MG63 (cell line): ENCODE data around the gene SMARCA1. TPM values are rescaled to one million over a fixed set of nuclear protein-coding genes. Genes with fewer than 3 reads are reported as not detected.

Experiments
- DNase-seq: peaks from one replicate; pipeline ENCODE4 v3.0.0-alpha.2; 2020
- H3K27me3 ChIP-seq: fragments of 250-450 bp; sonication (Bioruptor Pico); 2 replicates; pipeline ENCODE4 v1.5.1; 2020; ENCODE audit warnings: mild to moderate bottlenecking, moderate library complexity
- H3K36me3 ChIP-seq: fragments of 250-450 bp; sonication (Bioruptor Pico); 2 replicates; pipeline ENCODE4 v1.5.1; 2020; ENCODE audit warnings: mild to moderate bottlenecking, moderate library complexity
- H3K4me3 ChIP-seq: fragments of 250-450 bp; sonication (Bioruptor Pico); 2 replicates; pipeline ENCODE4 v1.5.1; 2020; ENCODE audit warnings: mild to moderate bottlenecking, moderate library complexity
- H3K9me3 ChIP-seq: fragments of 250-450 bp; sonication (Bioruptor Pico); 2 replicates; pipeline ENCODE4 v1.5.1; 2020; ENCODE audit warnings: mild to moderate bottlenecking, moderate library complexity
- total RNA-seq: library from RNA; depleted of rRNA; stranded (reverse); fragments of >200 nt; shearing (Covaris generic); gene quantifications from 2 replicates; pipeline ENCODE4 v1.2.3, GENCODE V29; 2014; ENCODE audit warnings: low replicate concordance

The SMARCA1 gene
- total RNA-seq, 1 experiment from 2014 or later: 10.7 TPM

DNA sequence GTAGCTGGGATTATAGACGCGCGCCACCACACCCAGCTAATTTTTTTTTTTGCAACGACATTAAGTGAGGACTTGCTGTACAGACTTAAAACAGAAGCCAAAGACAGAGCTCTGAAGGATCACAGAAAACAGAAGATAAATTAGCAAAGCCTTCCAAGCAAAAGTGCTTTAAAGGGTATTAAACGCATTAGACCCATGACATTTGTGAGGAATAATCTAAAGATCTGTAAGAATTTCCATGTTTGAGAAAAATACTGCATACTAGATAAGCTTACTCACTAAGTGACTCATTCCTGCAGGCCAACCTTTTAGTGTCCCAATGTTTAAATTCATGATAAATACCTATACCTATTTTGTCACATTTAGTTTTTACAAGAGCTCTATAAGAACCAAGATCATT is 27.4 kb downstream of the SMARCA1 start:
- no peaks in the 10 kb centered on the region for H3K27me3 ChIP-seq
- H3K4me3 ChIP-seq: no peak overlapping the region
- H3K9me3 ChIP-seq: no peaks in the 10 kb centered on the region
- no peak for DNase-seq
- no peaks in the 10 kb centered on the region for H3K36me3 ChIP-seq

DNA sequence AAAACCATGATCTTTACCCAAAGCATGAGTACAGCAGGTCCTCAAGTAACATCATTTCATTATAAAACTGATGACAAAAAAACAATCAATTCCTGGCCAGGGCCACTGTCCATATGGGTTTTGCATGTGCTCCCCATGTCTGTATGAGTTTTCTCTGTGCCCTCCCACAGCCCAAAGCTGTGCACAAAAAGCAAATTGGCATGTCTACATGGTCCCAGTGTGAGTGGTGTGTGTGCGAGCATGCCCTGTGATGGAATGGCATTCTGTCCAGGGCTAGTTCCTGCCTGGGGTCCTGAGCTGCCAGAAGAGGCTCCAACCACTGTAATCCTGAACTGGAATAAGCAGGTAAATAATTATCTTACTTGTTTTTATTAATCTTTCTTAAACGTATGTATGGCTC is 28.4 kb downstream of the SMARCA1 start:
- H3K27me3 ChIP-seq: no peaks in the 10 kb centered on the region
- H3K9me3 ChIP-seq: no peaks in the 10 kb centered on the region
- DNase-seq: no peak
- H3K4me3 ChIP-seq: no peak overlapping the region
- H3K36me3 ChIP-seq: no peaks in the 10 kb centered on the region

DNA sequence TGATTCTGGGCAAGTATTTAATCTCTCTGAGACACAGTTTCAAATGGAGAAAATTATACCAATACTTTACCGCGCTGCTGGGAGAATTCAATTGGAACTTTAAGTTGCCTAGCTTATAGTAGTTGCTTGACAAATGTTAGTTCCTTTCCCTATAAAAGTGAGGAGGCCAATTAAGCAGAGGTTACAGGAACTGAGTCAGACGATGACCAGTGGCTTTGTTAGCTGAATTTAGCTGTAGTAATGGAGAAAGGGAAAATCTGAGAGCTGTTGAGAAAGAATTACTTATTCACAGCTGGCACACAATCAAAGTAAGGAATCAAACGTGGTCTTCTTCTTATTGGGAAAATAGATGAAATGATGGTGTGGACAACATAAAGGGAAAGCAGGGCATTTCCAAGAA is 29.6 kb downstream of the SMARCA1 start:
- DNase-seq: peak; percentile 0
- H3K27me3 ChIP-seq: no peaks in the 10 kb centered on the region
- H3K36me3 ChIP-seq: no peaks in the 10 kb centered on the region
- H3K9me3 ChIP-seq: no peaks in the 10 kb centered on the region
- H3K4me3 ChIP-seq: no peak overlapping the region

DNA sequence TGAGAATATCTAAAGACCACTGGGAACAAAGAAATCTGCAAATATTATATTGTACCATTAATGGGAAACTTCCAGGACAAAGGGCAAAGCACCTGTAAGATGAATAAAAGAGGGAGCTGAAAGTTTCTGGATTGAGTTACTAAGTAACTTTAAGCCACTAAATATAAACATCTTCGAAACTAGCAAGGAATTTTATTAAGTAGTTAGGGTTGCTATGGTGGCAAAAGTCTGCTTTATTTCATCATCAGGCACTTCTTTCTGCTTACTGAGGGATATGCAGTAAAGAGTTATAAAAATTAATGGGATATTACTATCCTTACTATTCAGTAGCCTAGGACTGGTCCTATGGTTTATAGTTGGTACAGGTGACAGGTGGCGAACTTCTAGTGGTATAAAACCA is 33.0 kb downstream of the SMARCA1 start:
- no peak overlapping the region for H3K4me3 ChIP-seq
- no peak for DNase-seq
- H3K36me3 ChIP-seq: no peaks in the 10 kb centered on the region
- no peaks in the 10 kb centered on the region for H3K9me3 ChIP-seq
- H3K27me3 ChIP-seq: no peaks in the 10 kb centered on the region

DNA sequence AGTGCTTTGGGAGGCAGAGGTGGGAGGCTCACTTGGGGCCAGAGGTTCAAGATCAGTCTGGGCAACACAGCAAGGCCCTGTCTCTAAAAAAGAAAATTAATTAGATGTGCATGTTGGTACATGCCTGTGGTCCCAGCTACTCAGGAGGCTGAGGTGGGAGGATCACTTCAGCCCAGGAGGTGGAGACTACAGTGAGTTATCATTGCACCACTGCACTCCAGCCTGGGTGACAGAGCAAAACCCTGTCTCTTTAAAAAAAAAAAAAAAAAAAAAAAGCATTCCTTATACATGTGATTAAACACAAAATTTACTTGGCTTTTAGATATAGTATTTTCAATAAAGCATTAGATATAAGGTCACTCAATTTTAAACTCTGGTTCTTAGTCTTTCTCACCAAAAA is 34.9 kb downstream of the SMARCA1 start:
- H3K9me3 ChIP-seq: no peaks in the 10 kb centered on the region
- DNase-seq: no peak
- no peaks in the 10 kb centered on the region for H3K27me3 ChIP-seq
- no peak overlapping the region for H3K4me3 ChIP-seq
- no peaks in the 10 kb centered on the region for H3K36me3 ChIP-seq

DNA sequence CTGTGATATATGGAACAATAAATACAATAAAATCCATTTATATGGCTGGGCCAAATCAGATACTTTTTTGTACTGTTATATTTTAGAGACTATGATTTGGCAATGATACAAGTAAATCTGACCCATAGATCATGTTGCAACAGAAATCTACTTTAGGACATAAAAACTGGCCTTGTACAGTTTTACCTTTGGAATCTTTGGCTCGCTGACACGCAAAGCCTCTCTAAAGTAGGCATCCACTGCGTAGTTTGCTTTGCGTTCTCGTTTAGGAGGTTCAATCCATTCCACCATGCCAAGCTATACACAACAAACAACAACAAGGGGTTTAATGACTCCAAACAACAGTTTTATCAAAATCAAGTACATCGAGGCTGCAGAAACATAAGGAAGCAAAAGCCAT is 42.4 kb downstream of the SMARCA1 start:
- Histone ChIP-seq H3K9me3 (no peaks in the 10 kb centered on the region), H3K4me3 (no peak overlapping the region), H3K27me3 (no peaks in the 10 kb centered on the region), H3K36me3 (no peaks in the 10 kb centered on the region)
- no peak for DNase-seq

DNA sequence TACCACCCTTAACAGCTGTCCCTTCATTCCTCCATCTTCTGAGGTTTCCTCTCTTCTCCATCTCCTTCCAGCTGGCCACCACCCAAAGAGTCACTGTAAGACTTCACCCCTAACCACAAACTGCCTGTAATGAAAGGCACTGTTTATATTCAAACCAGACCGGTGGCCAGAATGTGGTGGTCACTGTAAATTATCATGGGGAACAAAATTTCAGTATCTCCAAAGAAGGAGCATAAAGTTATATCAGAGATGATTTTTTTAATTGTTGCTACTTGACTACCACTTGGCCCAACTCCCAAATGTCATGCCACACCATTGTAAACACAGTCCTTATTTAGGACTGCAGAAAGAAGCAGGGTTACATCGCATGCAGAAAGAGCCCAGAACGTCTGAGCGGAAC is 44.8 kb downstream of the SMARCA1 start:
- Histone ChIP-seq H3K4me3 (no peak overlapping the region), H3K36me3 (no peaks in the 10 kb centered on the region), H3K9me3 (no peaks in the 10 kb centered on the region), H3K27me3 (no peaks in the 10 kb centered on the region)
- DNase-seq: peak; percentile 25

DNA sequence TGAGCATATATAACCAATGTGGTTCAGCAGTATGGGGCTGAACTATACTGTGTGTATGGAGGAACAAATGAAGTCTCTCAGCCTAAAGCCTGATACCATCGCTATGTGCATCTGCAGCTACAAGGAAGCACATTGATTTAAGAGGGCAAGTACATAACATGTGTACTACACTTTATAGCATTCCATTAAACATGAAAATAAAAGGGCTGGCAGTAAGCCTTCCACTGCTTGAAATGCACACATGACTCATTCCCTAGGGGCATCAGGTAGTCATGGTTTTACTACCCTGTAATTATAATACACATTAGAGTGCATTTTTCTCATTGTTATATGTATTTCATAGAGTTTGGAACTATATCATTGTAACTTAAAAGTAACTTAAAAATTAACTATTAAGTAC is 51.2 kb downstream of the SMARCA1 start:
- DNase-seq: no peak
- Histone ChIP-seq H3K4me3 (no peak overlapping the region), H3K36me3 (no peaks in the 10 kb centered on the region), H3K9me3 (no peaks in the 10 kb centered on the region), H3K27me3 (no peaks in the 10 kb centered on the region)

DNA sequence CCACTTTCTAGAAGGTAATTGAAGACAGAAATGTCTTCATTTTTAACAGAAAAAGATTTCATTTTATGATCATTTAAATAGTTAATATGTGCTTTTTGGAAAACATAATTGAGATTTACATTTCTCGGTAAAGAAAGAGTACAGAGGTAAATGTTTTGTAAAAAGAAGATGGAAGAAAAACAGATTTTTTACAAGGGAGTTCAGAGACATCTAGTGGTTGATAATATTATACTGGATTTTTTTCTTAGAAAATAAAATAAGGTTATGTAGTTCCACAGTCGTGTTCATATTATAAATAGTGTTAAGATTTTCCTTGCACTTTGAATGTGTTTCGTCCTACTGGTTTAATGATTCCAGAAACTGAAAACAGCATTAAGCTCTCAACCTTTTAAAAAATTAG is 60.6 kb downstream of the SMARCA1 start:
- H3K36me3 ChIP-seq: no peaks in the 10 kb centered on the region
- H3K27me3 ChIP-seq: no peaks in the 10 kb centered on the region
- H3K4me3 ChIP-seq: no peak overlapping the region
- no peak for DNase-seq
- H3K9me3 ChIP-seq: no peaks in the 10 kb centered on the region

DNA sequence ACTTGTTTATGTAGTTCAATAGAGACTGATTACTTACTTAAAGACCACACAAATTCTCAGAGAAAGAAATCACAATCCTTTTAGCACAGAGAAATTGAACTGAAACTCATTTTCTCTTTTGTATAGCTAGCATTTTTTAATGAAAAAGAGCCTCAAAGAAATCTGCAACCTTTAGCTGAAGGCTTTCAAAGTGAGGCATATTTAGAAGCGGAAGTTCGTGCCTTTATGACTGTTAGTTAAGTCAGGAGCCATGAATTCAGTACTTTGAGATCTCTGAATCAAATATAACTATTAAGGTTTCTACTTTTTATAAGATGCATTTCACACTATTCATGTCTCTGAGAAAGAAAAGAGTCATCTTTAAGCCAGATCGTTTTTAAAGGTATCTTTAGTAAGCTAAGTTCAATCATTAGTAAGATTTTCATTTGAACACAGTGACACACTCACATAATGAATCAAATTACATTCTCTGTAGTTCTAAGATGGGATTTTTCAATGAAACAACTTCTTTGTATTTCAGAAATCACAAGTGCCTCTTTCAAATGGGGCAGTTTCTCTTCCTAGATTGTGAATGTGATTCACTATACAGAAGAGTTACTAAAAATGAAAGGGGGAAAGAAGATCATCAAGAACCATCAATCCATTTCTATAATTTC is 61.4 kb downstream of the SMARCA1 start:
- H3K9me3 ChIP-seq: no peaks in the 10 kb centered on the region
- H3K36me3 ChIP-seq: no peaks in the 10 kb centered on the region
- no peak overlapping the region for H3K4me3 ChIP-seq
- H3K27me3 ChIP-seq: no peaks in the 10 kb centered on the region
- no peak for DNase-seq

DNA sequence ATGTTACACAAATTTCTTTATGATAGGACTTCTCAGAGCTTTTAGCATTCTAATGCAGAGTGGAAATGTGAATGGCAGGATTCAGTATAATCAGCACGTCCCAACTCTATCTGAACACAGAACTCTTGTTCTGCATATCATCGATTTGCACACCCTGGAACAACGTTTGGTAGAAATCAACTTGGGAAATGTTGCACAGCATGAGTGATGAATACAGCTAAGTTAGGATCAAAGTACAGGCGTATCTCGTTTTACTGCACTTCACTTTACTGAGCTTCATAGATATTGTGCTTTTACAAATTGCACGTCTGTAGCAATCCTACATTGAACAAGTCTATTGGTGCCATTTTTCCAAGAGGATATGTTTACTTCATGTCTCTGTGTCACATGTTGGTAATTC is 70.8 kb downstream of the SMARCA1 start:
- no peaks in the 10 kb centered on the region for H3K27me3 ChIP-seq
- H3K9me3 ChIP-seq: no peaks in the 10 kb centered on the region
- H3K36me3 ChIP-seq: no peaks in the 10 kb centered on the region
- DNase-seq: no peak
- no peak overlapping the region for H3K4me3 ChIP-seq

DNA sequence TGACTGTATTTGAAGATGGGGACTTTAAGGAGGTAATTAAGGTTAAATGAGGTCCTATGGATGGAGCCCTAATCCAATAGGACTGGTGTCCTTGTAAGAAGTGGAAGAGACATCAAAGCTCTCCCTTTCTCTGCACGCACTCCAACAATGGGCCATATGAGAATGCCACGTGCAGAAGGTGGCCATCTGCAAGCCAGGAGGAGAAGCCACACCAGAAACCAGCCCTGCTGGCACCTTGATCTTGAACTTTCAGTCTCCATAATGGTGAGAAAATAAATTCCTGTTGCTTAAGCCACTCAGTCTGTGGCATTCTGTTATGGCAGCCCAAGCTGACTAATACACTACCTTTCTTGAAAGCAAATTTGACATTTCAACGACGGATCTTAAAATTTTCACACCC is 73.2 kb downstream of the SMARCA1 start:
- Histone ChIP-seq H3K9me3 (no peaks in the 10 kb centered on the region), H3K4me3 (no peak overlapping the region), H3K36me3 (no peaks in the 10 kb centered on the region), H3K27me3 (no peaks in the 10 kb centered on the region)
- DNase-seq: no peak

DNA sequence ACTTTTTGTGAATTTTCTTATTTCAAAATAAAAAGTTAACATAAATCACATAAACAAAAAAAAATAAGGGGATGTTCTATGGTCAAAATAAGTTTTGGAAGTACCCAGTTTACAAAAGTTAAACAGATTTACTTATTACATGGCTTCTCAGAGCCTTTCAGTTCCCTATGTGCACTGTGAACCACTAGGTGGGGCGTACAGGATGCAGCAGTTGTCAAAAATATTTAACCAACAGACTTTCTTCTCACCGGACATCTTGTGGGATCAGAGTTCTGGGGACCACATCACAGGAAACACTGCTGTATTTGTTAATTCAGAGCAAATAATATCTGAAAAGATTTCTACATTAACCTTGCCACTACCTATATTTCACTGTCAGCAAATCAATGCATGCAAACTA is 74.1 kb downstream of the SMARCA1 start:
- DNase-seq: no peak
- Histone ChIP-seq H3K27me3 (no peaks in the 10 kb centered on the region), H3K36me3 (no peaks in the 10 kb centered on the region), H3K4me3 (no peak overlapping the region), H3K9me3 (no peaks in the 10 kb centered on the region)

DNA sequence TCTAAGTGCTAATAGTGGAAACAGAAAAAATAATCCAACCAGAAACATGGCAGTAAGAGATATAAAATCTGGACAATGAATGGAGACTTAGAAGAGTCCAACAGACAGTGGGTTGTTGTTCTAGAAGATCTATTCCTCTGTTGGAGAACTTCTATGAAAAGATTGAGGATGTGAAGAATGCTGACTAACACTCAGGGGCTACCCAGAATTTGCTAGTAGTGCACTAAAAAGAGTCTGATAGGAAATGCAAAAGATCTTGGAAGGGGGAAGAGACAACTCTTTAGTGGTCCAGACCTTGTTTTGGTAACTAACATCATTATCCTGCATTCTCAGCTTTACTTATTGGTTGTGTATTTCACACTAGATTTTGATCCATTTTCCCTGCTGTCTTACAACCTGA is 77.9 kb downstream of the SMARCA1 start:
- H3K27me3 ChIP-seq: no peaks in the 10 kb centered on the region
- H3K36me3 ChIP-seq: no peaks in the 10 kb centered on the region
- no peak overlapping the region for H3K4me3 ChIP-seq
- DNase-seq: no peak
- no peaks in the 10 kb centered on the region for H3K9me3 ChIP-seq

DNA sequence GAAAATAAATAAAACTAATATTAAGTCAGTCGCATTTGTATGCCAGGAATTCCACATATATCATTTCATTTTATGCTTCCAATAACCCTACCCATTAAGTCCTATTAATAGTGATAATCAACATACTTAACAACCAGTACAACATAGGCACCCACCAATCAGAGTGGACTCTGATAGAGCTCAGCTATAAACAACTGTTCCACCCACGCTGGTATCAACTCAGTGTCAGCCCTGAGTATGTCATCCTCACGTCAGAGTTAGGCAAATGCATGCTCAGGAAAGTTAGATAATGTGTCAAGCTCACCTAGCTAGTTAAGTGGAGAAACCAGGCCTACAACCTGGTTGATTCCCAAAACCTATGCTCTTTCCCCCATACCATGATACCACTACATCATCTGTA is 89.3 kb downstream of the SMARCA1 start:
- no peaks in the 10 kb centered on the region for H3K27me3 ChIP-seq
- H3K36me3 ChIP-seq: no peaks in the 10 kb centered on the region
- no peak for DNase-seq
- no peak overlapping the region for H3K4me3 ChIP-seq
- H3K9me3 ChIP-seq: no peaks in the 10 kb centered on the region

DNA sequence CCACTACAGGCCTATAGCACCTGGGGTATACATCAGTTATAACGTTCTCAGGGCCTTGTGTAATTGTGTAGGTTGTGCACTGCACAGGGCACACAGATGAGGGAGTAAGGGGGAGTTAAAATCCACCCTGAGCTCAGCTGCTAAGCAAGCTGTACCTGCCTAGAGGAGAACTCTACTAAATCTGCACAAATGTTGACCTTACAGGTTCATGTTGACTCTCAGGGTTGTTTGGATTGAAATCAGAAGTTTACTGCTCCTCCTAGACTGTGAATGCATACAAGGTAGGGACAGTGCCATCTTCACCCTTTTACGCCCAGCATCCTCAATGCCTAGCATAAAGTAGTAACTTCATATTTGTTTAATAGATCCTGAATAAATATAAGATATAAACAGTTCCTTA is 89.8 kb downstream of the SMARCA1 start:
- Histone ChIP-seq H3K36me3 (no peaks in the 10 kb centered on the region), H3K9me3 (no peaks in the 10 kb centered on the region), H3K27me3 (no peaks in the 10 kb centered on the region), H3K4me3 (no peak overlapping the region)
- DNase-seq: no peak

DNA sequence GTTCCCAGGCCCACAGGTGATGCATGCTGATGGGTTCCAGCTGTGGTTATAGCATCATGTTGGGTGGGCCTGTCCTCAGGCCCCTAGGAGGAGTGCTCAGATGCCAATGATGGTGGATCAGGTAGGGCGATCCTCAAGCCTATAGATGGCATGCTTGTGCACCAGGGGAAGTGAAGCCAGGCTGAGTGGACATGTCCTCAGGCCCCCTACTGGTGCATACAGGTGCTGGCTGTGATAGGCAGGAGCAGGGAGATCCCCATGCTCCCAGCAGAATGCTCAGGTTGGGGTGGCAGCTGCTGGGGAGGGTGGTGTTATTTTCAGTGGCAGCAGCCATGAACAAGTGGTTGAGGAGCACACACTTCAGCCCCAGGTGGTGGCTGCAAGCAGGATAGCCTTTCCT is 96.0 kb downstream of the SMARCA1 start:
- Histone ChIP-seq H3K4me3 (no peak overlapping the region), H3K36me3 (no peaks in the 10 kb centered on the region), H3K9me3 (no peaks in the 10 kb centered on the region), H3K27me3 (no peaks in the 10 kb centered on the region)
- no peak for DNase-seq

DNA sequence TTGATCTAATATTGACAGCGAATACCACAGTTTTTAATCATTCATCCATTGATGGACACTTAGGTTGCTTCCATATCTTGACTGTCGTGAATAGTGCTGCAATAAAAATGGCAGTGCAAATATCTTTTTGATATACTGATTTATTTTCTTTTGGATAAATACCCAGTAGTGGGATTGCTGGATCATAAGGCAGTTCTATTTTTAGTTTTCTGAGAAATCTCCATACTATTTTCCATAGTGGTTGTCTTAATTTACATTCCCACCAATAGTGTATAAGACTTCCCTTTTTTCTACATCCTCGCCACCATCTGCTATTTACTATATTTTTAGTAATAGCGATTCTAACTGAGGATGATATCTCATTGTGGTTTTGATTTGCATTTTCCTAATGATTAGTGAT is 100.1 kb downstream of the SMARCA1 start:
- no peak for DNase-seq
- Histone ChIP-seq H3K27me3 (no peaks in the 10 kb centered on the region), H3K9me3 (no peaks in the 10 kb centered on the region), H3K36me3 (no peaks in the 10 kb centered on the region), H3K4me3 (no peak overlapping the region)

DNA sequence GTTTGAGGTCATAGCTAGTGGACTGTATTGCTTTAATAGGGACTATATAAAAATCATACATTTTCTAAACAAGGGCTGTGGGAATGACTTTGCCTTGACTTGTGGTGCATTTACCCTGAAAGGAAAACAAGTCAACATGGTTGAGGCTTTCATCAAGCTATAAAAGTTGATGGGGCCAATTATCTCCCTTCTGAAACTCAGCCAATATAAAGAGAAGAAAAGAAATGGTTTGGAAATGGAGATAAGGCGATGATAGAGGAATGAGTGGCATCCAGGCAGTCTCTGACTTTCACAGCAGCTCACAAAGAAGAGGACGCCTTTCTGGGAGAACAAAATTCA is 118.7 kb downstream of the SMARCA1 start:
- Histone ChIP-seq H3K9me3 (no peaks in the 10 kb centered on the region), H3K4me3 (no peak overlapping the region), H3K27me3 (no peaks in the 10 kb centered on the region), H3K36me3 (no peaks in the 10 kb centered on the region)
- no peak for DNase-seq
